ENCODE measurements around the gene HDAC1.
A peak's percentile ranks its signal among the peaks of the same experiment; 100 is the strongest.
"Not testable (repeated sequence)": the region's sequence is repeated elsewhere in the genome, so short reads cannot be mapped to it uniquely, and the experiment has no call there.

Gene HDAC1

DNA sequence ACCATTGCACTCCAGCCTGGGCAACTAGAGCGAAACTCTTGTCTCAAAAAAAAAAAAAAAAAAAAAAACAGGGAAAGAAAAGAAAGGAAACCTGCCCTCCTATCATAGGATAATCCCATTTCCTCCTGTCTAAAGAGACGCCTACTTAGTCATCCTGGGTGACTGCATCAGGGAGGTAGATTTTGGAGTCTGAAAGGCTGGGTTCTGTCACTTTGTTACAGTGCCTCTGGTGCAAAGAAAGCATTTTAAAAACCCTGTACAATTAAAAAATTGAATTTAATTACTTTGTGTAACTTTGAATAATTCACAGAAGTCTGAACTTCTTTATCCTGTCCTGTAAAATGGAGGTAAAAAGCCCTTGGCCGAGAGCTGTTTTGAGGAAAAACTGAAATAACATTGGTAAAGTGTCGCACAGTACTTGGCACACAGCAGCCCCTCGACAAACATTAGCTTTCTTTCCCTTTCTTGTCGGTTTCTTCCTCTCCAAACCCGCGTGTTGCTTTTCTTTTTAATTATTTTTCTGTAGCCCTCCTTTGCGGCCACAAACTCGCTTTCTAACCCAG lies 657 bp upstream of the HDAC1 start:
- no peak for TF ChIP-seq CTCF (IDR thresholded peaks at IDR 0.05; ENCODE audit: low read depth, low read length, missing control alignments)
- no peak for DNase-seq (ENCODE audit: low read depth)

DNA sequence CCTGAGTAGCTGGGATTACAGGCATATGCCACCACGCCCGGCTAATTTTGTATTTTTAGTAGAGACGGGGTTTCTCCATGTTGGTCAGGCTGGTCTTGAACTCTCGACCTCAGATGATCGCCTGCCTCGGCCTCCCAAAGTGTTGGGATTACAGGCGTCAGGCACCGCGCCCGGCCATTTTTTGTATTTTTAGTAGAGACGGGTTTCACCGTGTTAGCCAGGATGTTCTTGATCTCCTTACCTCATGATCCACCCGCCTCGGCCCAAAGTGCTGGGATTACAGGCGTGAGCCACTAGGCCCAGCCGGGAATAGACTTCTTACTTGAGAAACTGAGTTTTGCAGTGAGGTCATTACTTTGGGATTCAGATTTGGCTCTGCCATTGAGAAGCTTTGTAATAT lies 6.3 kb downstream of the HDAC1 start:
- DNase-seq (ENCODE audit: low read depth); H3K4me3 ChIP-seq (ENCODE audit: low read depth, low read length); in situ Hi-C loops (cut with HindIII; ENCODE audit: low sequenced_read_pairs): not testable (repeated sequence)

More for the DNA sequence above, 657 bp upstream of the HDAC1 start:
- in situ Hi-C loops (cut with HindIII; ENCODE audit: low sequenced_read_pairs) = no loop called here
- H3K4me3 ChIP-seq (ENCODE audit: low read depth, low read length) = peak overlapping the region; percentile 79

DNA sequence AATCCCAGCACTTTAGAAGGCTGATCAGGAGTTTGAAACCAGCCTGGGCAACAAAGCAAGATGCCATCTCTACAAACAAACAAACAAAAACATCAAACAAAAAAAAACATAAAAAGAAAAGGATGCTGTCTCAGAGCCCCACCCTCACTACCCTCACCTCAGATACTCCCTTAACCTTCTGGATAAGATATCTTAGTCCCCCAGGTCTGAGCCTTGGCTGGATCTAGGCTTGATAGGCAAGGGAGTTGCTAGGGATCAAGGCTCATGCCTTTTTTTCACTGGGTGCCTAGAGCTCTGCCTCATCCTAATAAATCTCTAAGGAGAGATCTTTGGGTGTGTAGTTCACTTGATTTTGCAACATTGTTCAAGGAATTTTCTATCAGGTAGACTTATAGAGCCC lies 7.4 kb downstream of the HDAC1 start:
- DNase-seq (ENCODE audit: low read depth) = no peak
- no peak for TF ChIP-seq CTCF (IDR thresholded peaks at IDR 0.05; ENCODE audit: low read depth, low read length, missing control alignments)
- H3K4me3 ChIP-seq (ENCODE audit: low read depth, low read length) = no peak overlapping the region
- in situ Hi-C loops (cut with HindIII; ENCODE audit: low sequenced_read_pairs) = no loop called here

DNA sequence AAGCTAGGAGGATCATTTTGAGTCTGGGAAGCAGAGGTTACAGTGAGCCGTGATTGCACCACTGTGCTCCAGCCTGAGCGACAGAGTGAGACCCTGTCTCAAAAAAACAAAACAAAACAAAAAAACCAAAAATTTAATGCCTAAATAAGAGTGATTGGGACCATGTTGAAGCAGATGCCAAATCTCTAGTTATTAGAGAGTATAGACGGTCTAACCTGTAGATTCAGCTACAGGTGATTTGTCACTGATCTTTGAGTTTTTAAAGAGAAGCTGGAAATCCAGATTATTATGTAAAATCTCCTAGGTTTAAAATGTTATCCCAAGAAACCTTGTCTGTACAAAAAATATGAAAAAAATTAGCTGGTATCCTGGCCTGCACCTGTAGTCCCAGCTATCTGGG lies 11.5 kb downstream of the HDAC1 start:
- no peak for DNase-seq (ENCODE audit: low read depth)
- no peak for TF ChIP-seq CTCF (IDR thresholded peaks at IDR 0.05; ENCODE audit: low read depth, low read length, missing control alignments)
- in situ Hi-C loops (cut with HindIII; ENCODE audit: low sequenced_read_pairs) = no loop called here
- H3K4me3 ChIP-seq (ENCODE audit: low read depth, low read length) = no peak overlapping the region

- DNase-seq (ENCODE audit: low read depth) = no peak
- TF ChIP-seq CTCF (IDR thresholded peaks at IDR 0.05; ENCODE audit: low read depth, low read length, missing control alignments) = no peak
- H3K4me3 ChIP-seq (ENCODE audit: low read depth, low read length) = no peak overlapping the region
- in situ Hi-C loops (cut with HindIII; ENCODE audit: low sequenced_read_pairs) = no loop called here
Observed at GRCh38 chr1:32303997-32304622, 12.2 kb downstream of the HDAC1 start.

DNA sequence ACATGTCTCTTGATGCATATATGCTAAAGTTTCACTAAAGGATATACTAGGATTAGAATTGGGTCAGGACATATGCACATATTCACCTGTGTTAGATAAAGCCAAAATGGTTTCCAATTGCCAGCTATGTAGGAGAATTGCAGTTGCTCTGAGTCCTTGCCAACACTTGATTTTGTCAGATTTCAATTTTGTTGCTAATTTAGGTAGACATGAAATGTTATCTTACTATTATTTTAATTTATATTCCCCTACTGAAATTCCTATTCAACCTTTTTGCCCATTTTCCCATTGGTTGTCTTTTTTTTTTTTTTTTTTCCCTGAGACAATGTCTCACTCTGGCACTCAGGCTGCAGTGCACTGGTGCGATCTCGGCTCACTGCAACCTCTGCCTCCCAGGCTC lies 13.4 kb downstream of the HDAC1 start:
- TF ChIP-seq CTCF (IDR thresholded peaks at IDR 0.05; ENCODE audit: low read depth, low read length, missing control alignments) = no peak
- in situ Hi-C loops (cut with HindIII; ENCODE audit: low sequenced_read_pairs) = no loop called here
- no peak overlapping the region for H3K4me3 ChIP-seq (ENCODE audit: low read depth, low read length)
- DNase-seq (ENCODE audit: low read depth) = no peak

DNA sequence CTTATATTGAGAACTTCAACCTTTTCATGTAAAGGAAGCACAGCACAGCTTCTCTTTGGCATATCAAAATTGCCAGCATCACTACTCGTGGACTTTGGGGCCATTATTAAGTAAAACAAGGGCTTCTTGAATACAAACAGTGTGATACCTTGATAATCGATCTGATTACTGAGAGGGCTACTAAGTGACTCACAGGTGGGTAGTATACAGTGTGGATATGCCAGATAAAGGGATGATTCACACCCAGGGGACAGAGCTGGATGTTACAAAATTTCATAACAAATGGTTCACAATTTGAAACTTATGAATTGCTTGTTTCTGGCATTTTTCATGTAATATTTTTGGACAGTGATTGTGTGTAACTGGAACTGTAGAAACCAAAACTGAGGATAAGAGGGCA lies 15.4 kb downstream of the HDAC1 start:
- no peak for DNase-seq (ENCODE audit: low read depth)
- no peak for TF ChIP-seq CTCF (IDR thresholded peaks at IDR 0.05; ENCODE audit: low read depth, low read length, missing control alignments)
- H3K4me3 ChIP-seq (ENCODE audit: low read depth, low read length) = no peak overlapping the region
- in situ Hi-C loops (cut with HindIII; ENCODE audit: low sequenced_read_pairs) = no loop called here
